GM18498 (cell line): ENCODE measurements around the gene MAP1LC3B.

ENCODE experiments used
- ATAC-seq: cut with Tn5 transposase; IDR thresholded peaks from one replicate; pipeline ENCODE4 v1.9.1; 2021; ENCODE audit warnings: mild to moderate bottlenecking, moderate library complexity; ENCODE audit not compliant: unreplicated experiment

MAP1LC3B gene

DNA sequence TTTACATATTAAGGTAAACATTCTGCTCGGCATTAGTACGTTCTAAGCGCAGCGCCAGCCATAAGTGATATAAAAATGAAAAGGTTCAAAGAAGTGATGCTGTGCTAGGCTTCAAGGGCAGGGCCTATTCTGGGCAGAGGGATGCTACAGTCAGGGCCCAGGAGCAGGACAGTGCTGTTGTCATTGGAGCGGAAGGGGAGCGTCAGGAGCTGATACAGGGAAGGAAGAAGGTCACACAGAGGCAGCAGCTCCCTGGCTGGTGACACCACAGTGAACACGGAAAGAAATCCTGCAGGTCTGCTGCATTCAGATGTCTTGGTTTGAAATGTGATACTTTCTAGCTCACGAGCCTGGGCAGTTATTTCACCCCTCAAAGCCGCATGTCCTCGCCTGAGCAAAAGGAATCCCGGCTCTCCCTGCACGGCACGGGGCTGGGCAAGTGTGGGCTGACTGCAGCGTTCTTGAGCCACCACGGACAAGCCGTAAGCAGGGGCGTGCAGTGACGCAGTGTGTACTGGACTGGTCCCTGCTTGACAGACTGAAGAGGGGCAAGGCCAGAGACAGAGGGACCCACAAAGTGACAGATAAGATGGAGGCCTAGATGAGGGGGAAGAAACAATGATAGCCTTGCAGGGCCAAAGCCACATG is 59.6 kb downstream of the MAP1LC3B start:
- ATAC-seq = no peak

GRCh38 chr16:87453326-87453725 is 61.2 kb downstream of the MAP1LC3B start:
- no peak for ATAC-seq
